IPS-15b (cell line): ENCODE data around the gene NEUROD4.

ENCODE experiments used
- H3K27me3 ChIP-seq: one replicate; pipeline ENCODE4 v1.6.1; 2013; ENCODE audit warnings: low read length; ENCODE audit not compliant: control insufficient read depth, insufficient read depth
- H3K36me3 ChIP-seq: one replicate; pipeline ENCODE4 v1.6.1; 2013; ENCODE audit warnings: low read length; ENCODE audit not compliant: control insufficient read depth, insufficient read depth
- H3K4me1 ChIP-seq: one replicate; pipeline ENCODE4 v1.6.1; 2013; ENCODE audit warnings: mild to moderate bottlenecking, low read length; ENCODE audit not compliant: control insufficient read depth, insufficient read depth
- H3K4me3 ChIP-seq: one replicate; pipeline ENCODE4 v1.5.1; 2013; ENCODE audit warnings: low read depth, low read length
- H3K9ac ChIP-seq: one replicate; pipeline ENCODE4 v1.6.1; 2013; ENCODE audit warnings: low read depth, mild to moderate bottlenecking, low read length
- H3K9me3 ChIP-seq: one replicate; pipeline ENCODE4 v1.6.1; 2013; ENCODE audit warnings: mild to moderate bottlenecking, low read length; ENCODE audit not compliant: control insufficient read depth, insufficient read depth

NEUROD4 gene

GRCh38 chr12:55002355-55002754, 17.4 kb upstream of the NEUROD4 start:
- H3K9me3 ChIP-seq, result no peaks in the 10 kb centered on the region
- H3K4me3 ChIP-seq, result no peak overlapping the region
- peaks cover 10% of the 10 kb centered on the region for H3K4me1 ChIP-seq
- H3K36me3 ChIP-seq, result no peaks in the 10 kb centered on the region
- H3K27me3 ChIP-seq, result no peaks in the 10 kb centered on the region
- no peak overlapping the region for H3K9ac ChIP-seq

- Histone ChIP-seq H3K4me3 (no peak overlapping the region), H3K9me3 (no peaks in the 10 kb centered on the region), H3K36me3 (no peaks in the 10 kb centered on the region), H3K4me1 (no peaks in the 10 kb centered on the region), H3K27me3 (no peaks in the 10 kb centered on the region), H3K9ac (no peak overlapping the region)
Measured at GRCh38 chr12:55008944-55009585, 10.7 kb upstream of the NEUROD4 start.

- H3K9me3 ChIP-seq, result no peaks in the 10 kb centered on the region
- no peaks in the 10 kb centered on the region for H3K36me3 ChIP-seq
- no peak overlapping the region for H3K9ac ChIP-seq
- H3K4me3 ChIP-seq, result no peak overlapping the region
- peaks cover 10% of the 10 kb centered on the region for H3K27me3 ChIP-seq
- H3K4me1 ChIP-seq, result peaks cover 4% of the 10 kb centered on the region
Measured at GRCh38 chr12:55017416-55017925, 2.3 kb upstream of the NEUROD4 start.

GRCh38 chr12:55024575-55024974, 4.8 kb downstream of the NEUROD4 start:
- Histone ChIP-seq H3K27me3 (peaks cover 14% of the 10 kb centered on the region), H3K9ac (no peak overlapping the region), H3K9me3 (no peaks in the 10 kb centered on the region), H3K36me3 (no peaks in the 10 kb centered on the region), H3K4me3 (no peak overlapping the region), H3K4me1 (no peaks in the 10 kb centered on the region)

- Histone ChIP-seq H3K27me3 (peaks cover 14% of the 10 kb centered on the region), H3K4me1 (no peaks in the 10 kb centered on the region), H3K9ac (no peak overlapping the region), H3K4me3 (no peak overlapping the region), H3K36me3 (no peaks in the 10 kb centered on the region), H3K9me3 (no peaks in the 10 kb centered on the region)
Measured at GRCh38 chr12:55025508-55025907, 5.7 kb downstream of the NEUROD4 start.

- no peak overlapping the region for H3K4me3 ChIP-seq
- no peaks in the 10 kb centered on the region for H3K4me1 ChIP-seq
- H3K9ac ChIP-seq, result no peak overlapping the region
- H3K36me3 ChIP-seq, result no peaks in the 10 kb centered on the region
- no peaks in the 10 kb centered on the region for H3K9me3 ChIP-seq
- no peaks in the 10 kb centered on the region for H3K27me3 ChIP-seq
Measured at GRCh38 chr12:55034218-55034617, 14.4 kb downstream of the NEUROD4 start.

- Histone ChIP-seq H3K4me1 (no peaks in the 10 kb centered on the region), H3K4me3 (no peak overlapping the region), H3K36me3 (no peaks in the 10 kb centered on the region), H3K9me3 (no peaks in the 10 kb centered on the region), H3K27me3 (no peaks in the 10 kb centered on the region), H3K9ac (no peak overlapping the region)
Measured at GRCh38 chr12:55036326-55037115, 16.7 kb downstream of the NEUROD4 start.

- Histone ChIP-seq H3K36me3 (no peaks in the 10 kb centered on the region), H3K27me3 (no peaks in the 10 kb centered on the region), H3K9me3 (no peaks in the 10 kb centered on the region), H3K4me3 (no peak overlapping the region), H3K9ac (no peak overlapping the region), H3K4me1 (no peaks in the 10 kb centered on the region)
Measured at GRCh38 chr12:55037351-55037987, 17.7 kb downstream of the NEUROD4 start.

- H3K9ac ChIP-seq, result no peak overlapping the region
- H3K9me3 ChIP-seq, result no peaks in the 10 kb centered on the region
- no peak overlapping the region for H3K4me3 ChIP-seq
- H3K36me3 ChIP-seq, result no peaks in the 10 kb centered on the region
- H3K4me1 ChIP-seq, result peaks cover 8% of the 10 kb centered on the region
- no peaks in the 10 kb centered on the region for H3K27me3 ChIP-seq
Measured at GRCh38 chr12:55039395-55040354, 19.9 kb downstream of the NEUROD4 start.

GRCh38 chr12:55041345-55042055, 21.7 kb downstream of the NEUROD4 start:
- H3K27me3 ChIP-seq, result no peaks in the 10 kb centered on the region
- H3K36me3 ChIP-seq, result no peaks in the 10 kb centered on the region
- H3K9ac ChIP-seq, result no peak overlapping the region

More at GRCh38 chr12:55041345-55042055, 21.7 kb downstream of the NEUROD4 start:
- Histone ChIP-seq H3K4me1 (peaks cover 8% of the 10 kb centered on the region), H3K9me3 (no peaks in the 10 kb centered on the region), H3K4me3 (no peak overlapping the region)
